Fibroblast of lung (primary cell): ENCODE measurements around the gene ACTR2.

Experiments used
- CTCF ChIP-seq, 2 donors: IDR thresholded peaks in 1 of 2; conservative IDR thresholded peaks in 1 of 2; 1 replicate in 1 of 2; 2 replicates in 1 of 2; pipeline ENCODE4 v1.5.1; 2011 to 2012; ENCODE audit warnings: low read length in 2 of 2, control low read depth in 1 of 2, inconsistent platforms in 1 of 2, low read depth in 1 of 2, mild to moderate bottlenecking in 1 of 2
- EZH2 ChIP-seq: IDR thresholded peaks from 2 replicates; pipeline ENCODE4 v1.5.1; 2012; ENCODE audit warnings: low read length, control low read depth, mild to moderate bottlenecking; ENCODE audit errors: missing control alignments

- no peak for TF ChIP-seq EZH2
- no peak for TF ChIP-seq CTCF (conservative IDR thresholded peaks at IDR 0.05 in 1 of 2, IDR thresholded peaks at IDR 0.05 in 1 of 2; ENCODE audit: low read depth in 1 of 2, low read length in 2 of 2)
These were observed 12.8 kb upstream of the ACTR2 start for GRCh38 chr2:65214843-65215242.
